GM12892 (cell line): ENCODE measurements around the gene DNMT1.

Source experiments
- POLR2A ChIP-seq: IDR thresholded peaks from 2 replicates; pipeline ENCODE4 v1.6.1; 2011; ENCODE audit warnings: low read depth, low read length, control low read depth
- POLR2AphosphoS5 ChIP-seq: IDR thresholded peaks from 2 replicates; pipeline ENCODE4 v1.6.1; 2011; ENCODE audit warnings: low read depth, low read length, control low read depth
- TAF1 ChIP-seq: IDR thresholded peaks from 2 replicates; pipeline ENCODE4 v1.6.1; 2011; ENCODE audit warnings: low read depth, mild to moderate bottlenecking, control low read depth, low read length, borderline replicate concordance

- TF ChIP-seq POLR2AphosphoS5 (0 out of 2 replicates have a peak, but pooled peaks have one; percentile 17), POLR2A (0 out of 2 replicates have a peak, but pooled peaks have one; percentile 3), TAF1 (no peak)
Measured at GRCh38 chr19:10087296-10088061, 107.3 kb downstream of the DNMT1 start.
